Kidney epithelial cell (primary cell): ENCODE results near the gene KRT2. TPM values are rescaled to one million over a fixed set of nuclear protein-coding genes. Genes with fewer than 3 reads are reported as not detected.

Source experiments
- total RNA-seq: library from RNA; depleted of rRNA; stranded (reverse); fragments of >200 nt; gene quantifications from 2 replicates; pipeline ENCODE4 v1.2.3, GENCODE V29; 2015

Gene KRT2
- total RNA-seq, 1 donor from 2014 or later, result not detected

Other genes with a start within 250 kb of the KRT2 start
- gene KRT82, start 245.9 kb downstream of the KRT2 start, total RNA-seq, result not detected in 2 replicates
- gene KRT75, start 217.8 kb downstream of the KRT2 start, total RNA-seq, result not detected in 2 replicates
- not detected in 2 replicates for gene KRT6B, start 200.1 kb downstream of the KRT2 start, total RNA-seq
- not detected in 2 replicates for gene KRT6C, start 178.4 kb downstream of the KRT2 start, total RNA-seq
- 0.21 and 0.27 TPM in 2 replicates for gene KRT6A, start 159.0 kb downstream of the KRT2 start, total RNA-seq
- gene KRT5, start 131.8 kb downstream of the KRT2 start, total RNA-seq, result not detected in 2 replicates
- gene KRT71, start 99.1 kb downstream of the KRT2 start, total RNA-seq, result not detected in 2 replicates
- gene KRT74, start 78.4 kb downstream of the KRT2 start, total RNA-seq, result not detected in 2 replicates
- gene KRT72, start 50.7 kb downstream of the KRT2 start, total RNA-seq, result not detected in 2 replicates
- gene KRT73, start 33.7 kb downstream of the KRT2 start, total RNA-seq, result not detected in 2 replicates
- not detected in 2 replicates for gene KRT1, start 28.2 kb upstream of the KRT2 start, total RNA-seq
- gene KRT77, start 51.3 kb upstream of the KRT2 start, total RNA-seq, result not detected in 2 replicates
- gene KRT76, start 125.1 kb upstream of the KRT2 start, total RNA-seq, result not detected in 2 replicates
- not detected in 2 replicates for gene KRT3, start 143.9 kb upstream of the KRT2 start, total RNA-seq
- not detected in 2 replicates for gene KRT4, start 161.9 kb upstream of the KRT2 start, total RNA-seq
- not detected in 2 replicates for gene KRT79, start 182.1 kb upstream of the KRT2 start, total RNA-seq
- gene KRT78, start 196.8 kb upstream of the KRT2 start, total RNA-seq, result not detected in 2 replicates